ENCODE data around the gene LILRA2.
"Not testable (repeated sequence)": the region's sequence is repeated elsewhere in the genome, so short reads cannot be mapped to it uniquely, and the experiment has no call there.

LILRA2 gene

DNA sequence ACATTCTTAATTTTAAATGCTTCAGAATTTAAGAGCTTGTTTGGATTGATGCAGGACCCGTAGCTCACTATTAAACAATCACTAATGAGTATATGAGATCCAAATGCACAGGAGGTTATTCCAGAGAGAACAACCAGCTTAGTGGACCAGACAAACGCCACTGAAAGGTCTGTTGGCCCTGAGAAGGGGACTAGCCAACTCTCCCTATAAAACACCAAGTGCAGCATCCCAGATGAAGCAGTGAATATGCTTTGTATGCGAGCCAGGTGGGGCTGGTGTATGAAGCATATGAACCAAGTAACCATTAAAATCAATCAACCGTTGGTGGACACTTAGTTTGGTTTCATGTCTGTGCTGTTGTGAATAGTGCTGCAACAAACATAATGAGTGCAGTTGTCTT, 46.9 kb downstream of the LILRA2 start:
- in situ Hi-C loops (cut with MboI; ENCODE audit: low pct_unique_long_range_greater_than_20kb, low sequenced_read_pairs, unreplicated experiment), result no loop called here
- DNase-seq (ENCODE audit: low spot score), result no peak

DNA sequence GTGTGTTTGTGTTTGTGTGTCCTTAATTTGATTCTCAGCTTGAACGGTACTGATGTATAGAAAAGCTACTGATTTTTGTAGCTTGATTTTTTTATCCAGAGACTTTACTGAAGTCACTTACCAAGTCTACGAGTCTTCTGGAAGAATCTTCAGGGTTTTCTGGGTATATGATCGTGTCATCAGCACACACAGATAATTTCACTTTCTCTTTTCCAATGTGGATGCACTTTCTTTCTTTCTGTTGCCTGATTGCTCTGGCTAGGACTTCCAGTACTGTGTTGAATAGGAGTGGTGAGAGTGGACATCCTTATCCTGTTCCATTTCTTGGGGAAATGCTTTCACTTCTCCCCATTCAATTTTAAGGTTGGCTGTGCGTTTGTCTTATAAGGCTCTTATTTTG, 48.8 kb downstream of the LILRA2 start:
- DNase-seq (ENCODE audit: low spot score), result no peak
- TF ChIP-seq, protein P1, sequence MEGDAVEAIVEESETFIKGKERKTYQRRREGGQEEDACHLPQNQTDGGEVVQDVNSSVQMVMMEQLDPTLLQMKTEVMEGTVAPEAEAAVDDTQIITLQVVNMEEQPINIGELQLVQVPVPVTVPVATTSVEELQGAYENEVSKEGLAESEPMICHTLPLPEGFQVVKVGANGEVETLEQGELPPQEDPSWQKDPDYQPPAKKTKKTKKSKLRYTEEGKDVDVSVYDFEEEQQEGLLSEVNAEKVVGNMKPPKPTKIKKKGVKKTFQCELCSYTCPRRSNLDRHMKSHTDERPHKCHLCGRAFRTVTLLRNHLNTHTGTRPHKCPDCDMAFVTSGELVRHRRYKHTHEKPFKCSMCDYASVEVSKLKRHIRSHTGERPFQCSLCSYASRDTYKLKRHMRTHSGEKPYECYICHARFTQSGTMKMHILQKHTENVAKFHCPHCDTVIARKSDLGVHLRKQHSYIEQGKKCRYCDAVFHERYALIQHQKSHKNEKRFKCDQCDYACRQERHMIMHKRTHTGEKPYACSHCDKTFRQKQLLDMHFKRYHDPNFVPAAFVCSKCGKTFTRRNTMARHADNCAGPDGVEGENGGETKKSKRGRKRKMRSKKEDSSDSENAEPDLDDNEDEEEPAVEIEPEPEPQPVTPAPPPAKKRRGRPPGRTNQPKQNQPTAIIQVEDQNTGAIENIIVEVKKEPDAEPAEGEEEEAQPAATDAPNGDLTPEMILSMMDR (IDR thresholded peaks at IDR 0.05; ENCODE audit: extremely low read depth, insufficient read depth, missing control alignments), result no peak
- in situ Hi-C loops (cut with MboI; ENCODE audit: low pct_unique_long_range_greater_than_20kb, low sequenced_read_pairs, unreplicated experiment), result no loop called here

More for the DNA sequence above, 46.9 kb downstream of the LILRA2 start:
- TF ChIP-seq, protein P1 (IDR thresholded peaks at IDR 0.05; ENCODE audit: extremely low read depth, insufficient read depth, missing control alignments), result no peak

DNA sequence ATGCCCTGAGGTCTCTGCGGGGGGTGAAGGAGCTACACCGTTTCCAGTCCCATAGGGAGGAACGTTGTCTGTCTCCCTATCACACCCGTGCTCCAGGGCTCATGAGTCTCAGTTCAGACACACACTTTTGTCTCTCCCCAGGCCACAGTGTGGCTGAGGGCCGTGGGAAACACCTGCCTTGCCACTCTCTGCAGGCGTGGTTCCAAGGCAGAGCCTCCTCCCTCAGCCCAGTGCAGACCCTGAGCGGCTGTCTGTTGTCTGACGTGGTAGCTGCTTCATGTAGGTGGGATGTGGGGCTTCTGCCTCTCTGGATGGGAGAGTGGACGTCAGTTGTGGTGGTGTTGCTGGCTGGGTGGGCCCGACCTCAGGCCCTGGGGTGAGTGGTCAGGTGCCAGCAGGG, 50.6 kb downstream of the LILRA2 start:
- in situ Hi-C loops (cut with MboI; ENCODE audit: low pct_unique_long_range_greater_than_20kb, low sequenced_read_pairs, unreplicated experiment); DNase-seq (ENCODE audit: low spot score): not testable (repeated sequence)

DNA sequence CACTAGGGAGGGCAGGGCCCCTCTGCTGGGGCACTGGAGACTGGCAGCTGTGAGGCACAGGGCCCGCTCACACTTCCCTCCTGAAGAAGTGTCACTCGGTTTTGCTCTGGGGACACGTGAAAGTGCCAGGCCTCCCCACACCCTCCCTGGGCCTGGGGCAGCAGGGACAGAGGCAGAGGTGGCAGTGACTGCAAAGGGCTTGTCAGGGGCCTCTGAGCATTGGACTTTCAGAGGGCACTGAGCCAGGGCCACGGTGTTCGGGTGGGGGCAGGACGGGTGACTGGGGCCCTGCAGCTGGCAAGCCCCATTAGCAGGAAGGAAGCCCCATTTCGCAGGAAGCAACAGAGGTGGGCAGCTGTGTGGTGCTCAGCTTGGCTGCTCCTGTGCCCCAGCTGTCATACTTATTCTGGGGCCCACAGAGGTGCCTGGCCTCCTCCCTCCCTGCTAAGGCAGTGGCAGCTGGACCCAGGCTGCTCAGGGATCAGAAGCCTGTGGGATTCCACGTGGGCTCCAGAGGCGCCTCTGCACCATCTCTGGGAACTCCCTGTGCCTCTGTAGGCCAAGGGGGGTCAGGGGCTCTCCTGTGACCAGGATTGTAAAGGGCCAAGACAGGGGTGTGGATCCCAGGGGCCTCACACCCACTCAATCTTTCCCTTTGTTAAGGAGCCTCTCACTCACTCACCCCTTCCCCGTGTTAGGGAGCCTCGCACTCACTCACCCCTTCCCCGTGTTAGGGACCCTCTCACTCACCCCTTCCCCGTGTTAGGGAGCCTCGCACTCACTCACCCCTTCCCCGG, 51.5 kb downstream of the LILRA2 start:
- not testable (repeated sequence) for DNase-seq (ENCODE audit: low spot score)

DNA sequence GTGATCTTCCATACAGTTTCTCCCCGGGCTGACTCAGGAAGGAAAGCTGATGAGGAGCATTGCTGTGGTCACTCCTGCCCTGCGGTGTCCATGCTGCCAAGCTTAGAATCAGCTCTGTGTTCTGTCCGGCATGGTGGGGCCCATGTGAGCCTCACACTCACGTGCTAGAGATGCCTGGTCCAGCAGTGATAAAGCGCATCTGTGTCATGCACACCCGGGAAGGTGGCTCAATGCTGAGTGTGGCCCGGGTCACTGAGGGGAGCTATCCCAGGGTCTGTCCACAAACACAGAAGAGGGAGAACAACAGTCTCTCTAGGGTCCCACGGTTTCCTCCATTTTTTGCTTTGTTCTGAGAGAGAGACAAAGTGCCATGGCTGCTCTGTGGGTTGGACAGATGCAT, 53.2 kb downstream of the LILRA2 start:
- TF ChIP-seq, protein P1 (IDR thresholded peaks at IDR 0.05; ENCODE audit: extremely low read depth, insufficient read depth, missing control alignments), result no peak
- in situ Hi-C loops (cut with MboI; ENCODE audit: low pct_unique_long_range_greater_than_20kb, low sequenced_read_pairs, unreplicated experiment), result no loop called here
- no peak for DNase-seq (ENCODE audit: low spot score)

More for the DNA sequence above, 51.5 kb downstream of the LILRA2 start:
- in situ Hi-C loops (cut with MboI; ENCODE audit: low pct_unique_long_range_greater_than_20kb, low sequenced_read_pairs, unreplicated experiment), result not testable (repeated sequence)

DNA sequence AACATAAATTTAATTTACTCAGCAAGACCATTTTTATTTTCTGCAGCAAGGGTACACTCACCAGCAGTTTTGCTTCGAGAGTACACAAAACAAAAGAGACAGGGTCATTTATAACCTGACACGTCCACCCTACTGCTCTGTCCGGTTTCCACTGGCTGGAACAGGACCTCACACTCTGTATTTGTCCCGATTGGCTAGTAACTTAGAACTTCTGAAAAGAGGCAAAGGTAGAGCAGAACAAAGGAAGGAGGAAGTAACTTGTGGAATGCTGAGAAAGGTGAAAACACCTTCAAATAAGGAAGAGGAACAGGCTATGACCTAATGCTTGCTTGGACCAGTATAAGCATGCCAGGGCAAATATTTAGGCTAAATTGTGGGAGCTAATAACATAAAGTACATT, 54.3 kb downstream of the LILRA2 start:
- in situ Hi-C loops (cut with MboI; ENCODE audit: low pct_unique_long_range_greater_than_20kb, low sequenced_read_pairs, unreplicated experiment); DNase-seq (ENCODE audit: low spot score): not testable (repeated sequence)

DNA sequence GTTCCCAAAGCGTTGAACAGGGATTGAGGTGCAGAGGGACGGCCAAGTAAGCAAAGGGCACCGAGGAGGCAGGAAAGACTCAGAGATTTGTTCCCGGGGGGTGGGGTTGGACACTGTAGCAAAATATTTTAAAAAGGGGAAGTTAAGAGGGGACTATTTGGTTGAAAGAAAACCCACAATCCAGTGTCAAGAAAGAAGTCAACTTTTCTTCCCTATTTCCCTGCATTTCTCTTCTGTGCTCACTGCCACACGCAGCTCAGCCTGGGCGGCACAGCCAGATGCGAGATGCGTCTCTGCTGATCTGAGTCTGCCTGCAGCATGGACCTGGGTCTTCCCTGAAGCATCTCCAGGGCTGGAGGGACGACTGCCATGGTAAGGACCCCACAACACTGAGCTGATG, 56.7 kb downstream of the LILRA2 start, which contains the start of gene LILRB1:
LILRB1 (plus strand) TSS at position 223 of the 400 bp plus-strand sequence. CDS start 590 bp downstream, outside the sequence.
- in situ Hi-C loops (cut with MboI; ENCODE audit: low pct_unique_long_range_greater_than_20kb, low sequenced_read_pairs, unreplicated experiment); DNase-seq (ENCODE audit: low spot score): not testable (repeated sequence)

DNA sequence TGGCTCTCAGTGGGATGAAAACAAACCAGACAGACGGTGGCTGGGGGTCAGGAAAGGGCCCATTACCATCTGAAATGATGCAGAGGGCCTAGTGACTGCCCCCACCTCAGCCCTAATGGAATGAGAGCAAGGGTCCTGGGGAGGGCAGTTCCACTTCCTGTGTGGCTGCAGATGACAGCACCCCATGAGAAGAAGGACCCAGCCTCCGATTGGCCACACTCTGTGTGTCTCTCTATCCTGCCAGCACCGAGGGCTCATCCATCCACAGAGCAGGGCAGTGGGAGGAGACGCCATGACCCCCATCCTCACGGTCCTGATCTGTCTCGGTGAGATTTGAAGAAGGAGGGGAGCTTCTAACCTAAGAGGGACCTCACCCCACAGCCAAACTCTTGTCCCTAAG, 57.2 kb downstream of the LILRA2 start:
- TF ChIP-seq, protein P1 (IDR thresholded peaks at IDR 0.05; ENCODE audit: extremely low read depth, insufficient read depth, missing control alignments), result no peak
- DNase-seq (ENCODE audit: low spot score), result no peak
- in situ Hi-C loops (cut with MboI; ENCODE audit: low pct_unique_long_range_greater_than_20kb, low sequenced_read_pairs, unreplicated experiment), result no loop called here

DNA sequence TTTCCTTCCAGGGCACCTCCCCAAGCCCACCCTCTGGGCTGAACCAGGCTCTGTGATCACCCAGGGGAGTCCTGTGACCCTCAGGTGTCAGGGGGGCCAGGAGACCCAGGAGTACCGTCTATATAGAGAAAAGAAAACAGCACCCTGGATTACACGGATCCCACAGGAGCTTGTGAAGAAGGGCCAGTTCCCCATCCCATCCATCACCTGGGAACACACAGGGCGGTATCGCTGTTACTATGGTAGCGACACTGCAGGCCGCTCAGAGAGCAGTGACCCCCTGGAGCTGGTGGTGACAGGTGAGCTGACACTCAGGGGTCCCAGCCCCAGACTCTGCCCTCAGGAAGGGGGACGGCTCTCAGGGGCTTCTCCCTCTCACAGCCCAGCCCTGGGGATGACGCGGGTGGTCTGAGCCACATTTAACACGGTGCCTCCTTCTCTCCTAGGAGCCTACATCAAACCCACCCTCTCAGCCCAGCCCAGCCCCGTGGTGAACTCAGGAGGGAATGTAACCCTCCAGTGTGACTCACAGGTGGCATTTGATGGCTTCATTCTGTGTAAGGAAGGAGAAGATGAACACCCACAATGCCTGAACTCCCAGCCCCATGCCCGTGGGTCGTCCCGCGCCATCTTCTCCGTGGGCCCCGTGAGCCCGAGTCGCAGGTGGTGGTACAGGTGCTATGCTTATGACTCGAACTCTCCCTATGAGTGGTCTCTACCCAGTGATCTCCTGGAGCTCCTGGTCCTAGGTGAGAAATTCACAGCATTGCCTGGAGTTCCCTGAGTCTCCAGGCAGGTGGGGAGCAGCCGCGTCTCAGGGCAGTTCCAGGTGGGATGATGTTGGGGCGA, 58.1 kb downstream of the LILRA2 start:
- in situ Hi-C loops (cut with MboI; ENCODE audit: low pct_unique_long_range_greater_than_20kb, low sequenced_read_pairs, unreplicated experiment), result not testable (repeated sequence)

DNA sequence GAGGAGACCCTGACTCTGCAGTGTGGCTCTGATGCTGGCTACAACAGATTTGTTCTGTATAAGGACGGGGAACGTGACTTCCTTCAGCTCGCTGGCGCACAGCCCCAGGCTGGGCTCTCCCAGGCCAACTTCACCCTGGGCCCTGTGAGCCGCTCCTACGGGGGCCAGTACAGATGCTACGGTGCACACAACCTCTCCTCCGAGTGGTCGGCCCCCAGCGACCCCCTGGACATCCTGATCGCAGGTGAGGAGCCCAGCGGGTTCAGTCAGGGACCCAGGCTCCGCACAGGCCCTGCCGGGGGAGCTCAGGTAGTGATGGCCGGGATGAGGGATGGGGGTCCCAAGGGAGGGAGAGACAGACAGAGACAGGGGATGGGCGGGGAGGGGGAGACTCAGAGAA, 58.9 kb downstream of the LILRA2 start:
- DNase-seq (ENCODE audit: low spot score); in situ Hi-C loops (cut with MboI; ENCODE audit: low pct_unique_long_range_greater_than_20kb, low sequenced_read_pairs, unreplicated experiment): not testable (repeated sequence)

More for the DNA sequence above, 58.1 kb downstream of the LILRA2 start:
- not testable (repeated sequence) for DNase-seq (ENCODE audit: low spot score)
